GM12878 (cell line): Measurements from ENCODE around the gene RPL31. TPM values are rescaled to one million over a fixed set of nuclear protein-coding genes. Genes with fewer than 3 reads are reported as not detected.
"Not testable (repeated sequence)": the region's sequence is repeated elsewhere in the genome, so short reads cannot be mapped to it uniquely, and the experiment has no call there.

Source experiments
- ATAC-seq: fragments of 200-7000 bp; cut with Tn5 transposase; 3 replicates; pipeline ENCODE4 v1.9.1; 2020; ENCODE audit warnings: mild to moderate bottlenecking, moderate library complexity
- BruUV-seq: library from RNA; stranded (reverse); fragments of 400-500 nt; replicated peaks from 2 replicates; lab custom pipeline; 2021; lab: Mats Ljungman, UMichigan
- CTCF ChIA-PET: fragments of 300-600 bp; sonication (Branson Sonifier 250); formaldehyde crosslinking; extraction: SDS; loops from one replicate; lab custom pipeline; 2021; ENCODE audit warnings: inconsistent platforms; lab: Yijun Ruan, JAX
- POLR2A ChIA-PET: fragments of 350-600 bp; formaldehyde crosslinking; extraction: SDS; loops from one replicate; lab custom pipeline; 2021; ENCODE audit warnings: inconsistent platforms; lab: Charles Lee
- RAD21 ChIA-PET: fragments of 300-600 bp; sonication (Branson Sonifier 250); formaldehyde crosslinking; loops from one replicate; lab custom pipeline; 2023; ENCODE audit warnings: antibody characterized with exemption; ENCODE audit not compliant: unreplicated experiment; lab: Charles Lee
- SMC1A ChIA-PET: fragments of 300-600 bp; sonication (Branson Sonifier 250); formaldehyde crosslinking; loops from one replicate; lab custom pipeline; 2023; ENCODE audit not compliant: unreplicated experiment, uncharacterized antibody; lab: Charles Lee
- DNase-seq: peaks from one replicate; pipeline ENCODE4 v3.0.0-alpha.2; 2011; ENCODE audit warnings: low read depth, low spot score
- FAIRE-seq: peaks from 3 replicates; lab custom pipeline; 2011; peaks lifted over from hg19 to GRCh38; lab: Jason Lieb, UNC
- H2AFZ ChIP-seq: 2 replicates; pipeline ENCODE4 v1.6.0; 2011; ENCODE audit warnings: low read depth, low read length, control low read depth; ENCODE audit not compliant: control insufficient read depth
- H3K27ac ChIP-seq: 2 replicates; pipeline ENCODE4 v1.5.1; 2011; ENCODE audit warnings: control low read depth; ENCODE audit not compliant: control insufficient read depth, insufficient read depth
- H3K27me3 ChIP-seq, 2 experiments: replicated peaks in 1 of 2; 2 replicates each; pipeline versions ENCODE4 v1.6.0 to v1.6.1; 2011; ENCODE audit warnings: low read length in 1 of 2; ENCODE audit not compliant: control insufficient read depth in 2 of 2, insufficient read depth in 2 of 2
- H3K36me3 ChIP-seq, 2 experiments: 2 replicates each; pipeline ENCODE4 v1.5.1; 2011; ENCODE audit warnings: low read length in 1 of 2; ENCODE audit not compliant: control insufficient read depth in 2 of 2, insufficient read depth in 2 of 2
- H3K4me1 ChIP-seq: 2 replicates; pipeline ENCODE4 v1.6.1; 2011; ENCODE audit warnings: mild to moderate bottlenecking, low read length, moderate library complexity, mixed read lengths; ENCODE audit not compliant: control insufficient read depth, insufficient read depth
- H3K4me2 ChIP-seq: 2 replicates; pipeline ENCODE4 v1.6.0; 2011; ENCODE audit warnings: control low read depth; ENCODE audit not compliant: control insufficient read depth, insufficient read depth
- H3K4me3 ChIP-seq: fragments of 200-600 bp; sonication (generic); 2 replicates; pipeline ENCODE4 v1.5.1; 2016
- H3K79me2 ChIP-seq: 2 replicates; pipeline ENCODE4 v1.6.0; 2011; ENCODE audit warnings: low read length; ENCODE audit not compliant: control insufficient read depth, insufficient read depth
- H3K9ac ChIP-seq: 2 replicates; pipeline ENCODE4 v1.8.0; 2011; ENCODE audit warnings: low read length, control low read depth, mixed read lengths; ENCODE audit not compliant: control insufficient read depth, insufficient read depth
- H3K9me3 ChIP-seq: replicated peaks from 3 replicates; pipeline ENCODE4 v1.5.1; 2011; ENCODE audit warnings: mild to moderate bottlenecking, low read length; ENCODE audit not compliant: control insufficient read depth, insufficient read depth
- H4K20me1 ChIP-seq: 2 replicates; pipeline ENCODE4 v1.6.0; 2011; ENCODE audit not compliant: control insufficient read depth, insufficient read depth
- CHD2 ChIP-seq: IDR thresholded peaks from 2 replicates; pipeline ENCODE4 v1.6.1; 2011; ENCODE audit warnings: low read depth, low read length, improper control_type of control experiment, borderline replicate concordance
- CUX1 ChIP-seq: IDR thresholded peaks from 2 replicates; pipeline ENCODE4 v1.6.1; 2012; ENCODE audit warnings: improper control_type of control experiment, low read depth, low read length; ENCODE audit not compliant: insufficient replicate concordance
- EED ChIP-seq: sonication (generic); IDR thresholded peaks from 2 replicates; pipeline ENCODE4 v1.6.1; 2016; ENCODE audit warnings: antibody characterized with exemption, low read depth
- PKNOX1 ChIP-seq: fragments of 450-650 bp; IDR thresholded peaks from 2 replicates; pipeline ENCODE4 v1.6.1; 2016; ENCODE audit warnings: mild to moderate bottlenecking
- RCOR1 ChIP-seq: conservative IDR thresholded peaks from 2 replicates; pipeline ENCODE4 v1.6.1; 2012; ENCODE audit warnings: low read depth, low read length, improper control_type of control experiment
- whole genome bisulfite sequencing: methylation state at CpG from one replicate; pipeline ENCODE4 v1.1.6; 2016; ENCODE audit warnings: low lambda C conversion rate; ENCODE audit not compliant: insufficient replicate concordance, insufficient coverage; ENCODE audit errors: missing lambda C conversion rate; 5-methylcytosine and 5-hydroxymethylcytosine counted together
- in situ Hi-C: fragments of 300-500 bp; cut with MboI; formaldehyde crosslinking; loops from 9 replicates; pipeline ENCODE4 v1.14.3; 2018; ENCODE audit warnings: mixed read lengths
- intact Hi-C: fragments of 100-400 bp; cut with micrococcal nuclease; formaldehyde crosslinking; loops from one replicate; pipeline ENCODE4 v1.14.2; 2022; ENCODE audit not compliant: unreplicated experiment
- polyA plus RNA-seq, 11 experiments: library from polyadenylated mRNA; depleted of rRNA in 4 of 11; unstranded in 6 of 11; stranded (reverse) in 5 of 11; fragments of >200 nt; fragmentation: Nextera tagmentation in 4 of 11; fragmentation: Illumina TruSeq in 1 of 11; extraction: Ambion mirVana in 4 of 11; extraction: Trizol in 1 of 11; gene quantifications; 1 replicate in 1 of 11; 2 replicates in 10 of 11; pipeline versions ENCODE4 v1.2.1 to v1.2.3, GENCODE V29; 2011 to 2016; ENCODE audit warnings: inconsistent platforms in 2 of 11, missing spikeins in 2 of 11, low read depth in 1 of 11
- total RNA-seq, 4 experiments: library from RNA; depleted of rRNA in 3 of 4; stranded (reverse); fragments of >200 nt in 3 of 4; fragmentation: Illumina TruSeq in 1 of 4; extraction: Trizol in 1 of 4; gene quantifications; 2 replicates each; pipeline versions ENCODE4 v1.2.1 to v1.2.3, GENCODE V29; 2013 to 2021
- TF ChIP-seq, protein P1 (sequence below): fragments of 450-650 bp; IDR thresholded peaks from 2 replicates; pipeline ENCODE4 v1.6.1; 2016; ENCODE audit warnings: mild to moderate bottlenecking, moderate library complexity, borderline replicate concordance

Gene RPL31
- total and polyA plus RNA-seq, 10 of the 15 experiments (the other 5 are each of a cell fraction or from before 2014, with no cell fraction given): 1,643 to 8,551 (median 2,208) TPM

DNA sequence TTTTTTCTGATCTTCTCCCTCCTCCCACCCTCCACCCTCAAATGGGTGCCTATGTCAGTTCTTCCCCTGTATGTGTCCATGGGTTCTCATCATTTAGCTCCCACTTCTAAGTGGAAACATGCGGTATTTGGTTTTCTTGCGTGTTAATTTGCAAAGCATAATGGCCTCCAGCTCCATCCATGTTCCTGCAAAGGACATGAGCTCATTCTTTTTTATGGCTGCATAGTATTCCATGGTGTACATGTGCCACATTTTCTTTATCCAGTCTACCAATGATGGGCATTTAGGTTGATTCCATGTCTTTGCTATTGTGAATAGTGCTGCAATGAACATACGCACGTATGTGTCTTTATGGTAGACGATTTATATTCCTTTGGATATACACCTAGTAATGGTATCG is 48.8 kb downstream of the RPL31 start:
- FAIRE-seq, DNase-seq, H3K79me2 ChIP-seq, H3K9ac ChIP-seq, CTCF ChIA-PET, ATAC-seq, H3K4me1 ChIP-seq, H4K20me1 ChIP-seq, H3K27ac ChIP-seq, POLR2A ChIA-PET, H3K27me3 ChIP-seq, in situ Hi-C loops, RAD21 ChIA-PET, H3K9me3 ChIP-seq, H2AFZ ChIP-seq, intact Hi-C loops, H3K4me3 ChIP-seq, H3K36me3 ChIP-seq, BruUV-seq, H3K4me2 ChIP-seq: not testable (repeated sequence)
- WGBS: 95% methylated on average over 6 of the region's 6 CpGs
- SMC1A ChIA-PET: interaction anchor here (1.0 kb wide), 1 partner anchor 102 kb away, joined by 3 read pairs; no protein-coding TSS in a partner anchor

GRCh38 chr2:101052147-101052546 is 50.1 kb downstream of the RPL31 start:
- ChIA-PET CTCF (no interaction called here), SMC1A (interaction anchor here (1.0 kb wide), 1 partner anchor 101 kb away, joined by 3 read pairs; no protein-coding TSS in a partner anchor), RAD21 (no interaction called here), POLR2A (no interaction called here)
- Histone ChIP-seq H3K79me2 (no peaks in the 10 kb centered on the region), H3K4me1 (peaks cover 2% of the 10 kb centered on the region), H4K20me1 (no peaks in the 10 kb centered on the region), H3K36me3 (no peaks in the 10 kb centered on the region; a peak in 1 of 4 replicates), H3K4me2 (no peak overlapping the region), H3K27me3 (no peaks in the 10 kb centered on the region), H3K9me3 (no peaks in the 10 kb centered on the region; the same call in 2 of the 3 replicates), H3K27ac (no peak overlapping the region), H3K4me3 (no peak overlapping the region), H3K9ac (no peak overlapping the region), H2AFZ (no peak overlapping the region)
- in situ Hi-C loops: no loop called here
- ATAC-seq: no peak
- no peak for DNase-seq
- intact Hi-C loops: no loop called here
- no peak for FAIRE-seq
- no TSS peak for BruUV-seq
- 50% methylated on average over 4 of the region's 5 CpGs for WGBS
- TF ChIP-seq CHD2 (no peak), RCOR1 (no peak), PKNOX1 (no peak), EED (no peak), CUX1 (no peak)
- TF ChIP-seq, protein P1, sequence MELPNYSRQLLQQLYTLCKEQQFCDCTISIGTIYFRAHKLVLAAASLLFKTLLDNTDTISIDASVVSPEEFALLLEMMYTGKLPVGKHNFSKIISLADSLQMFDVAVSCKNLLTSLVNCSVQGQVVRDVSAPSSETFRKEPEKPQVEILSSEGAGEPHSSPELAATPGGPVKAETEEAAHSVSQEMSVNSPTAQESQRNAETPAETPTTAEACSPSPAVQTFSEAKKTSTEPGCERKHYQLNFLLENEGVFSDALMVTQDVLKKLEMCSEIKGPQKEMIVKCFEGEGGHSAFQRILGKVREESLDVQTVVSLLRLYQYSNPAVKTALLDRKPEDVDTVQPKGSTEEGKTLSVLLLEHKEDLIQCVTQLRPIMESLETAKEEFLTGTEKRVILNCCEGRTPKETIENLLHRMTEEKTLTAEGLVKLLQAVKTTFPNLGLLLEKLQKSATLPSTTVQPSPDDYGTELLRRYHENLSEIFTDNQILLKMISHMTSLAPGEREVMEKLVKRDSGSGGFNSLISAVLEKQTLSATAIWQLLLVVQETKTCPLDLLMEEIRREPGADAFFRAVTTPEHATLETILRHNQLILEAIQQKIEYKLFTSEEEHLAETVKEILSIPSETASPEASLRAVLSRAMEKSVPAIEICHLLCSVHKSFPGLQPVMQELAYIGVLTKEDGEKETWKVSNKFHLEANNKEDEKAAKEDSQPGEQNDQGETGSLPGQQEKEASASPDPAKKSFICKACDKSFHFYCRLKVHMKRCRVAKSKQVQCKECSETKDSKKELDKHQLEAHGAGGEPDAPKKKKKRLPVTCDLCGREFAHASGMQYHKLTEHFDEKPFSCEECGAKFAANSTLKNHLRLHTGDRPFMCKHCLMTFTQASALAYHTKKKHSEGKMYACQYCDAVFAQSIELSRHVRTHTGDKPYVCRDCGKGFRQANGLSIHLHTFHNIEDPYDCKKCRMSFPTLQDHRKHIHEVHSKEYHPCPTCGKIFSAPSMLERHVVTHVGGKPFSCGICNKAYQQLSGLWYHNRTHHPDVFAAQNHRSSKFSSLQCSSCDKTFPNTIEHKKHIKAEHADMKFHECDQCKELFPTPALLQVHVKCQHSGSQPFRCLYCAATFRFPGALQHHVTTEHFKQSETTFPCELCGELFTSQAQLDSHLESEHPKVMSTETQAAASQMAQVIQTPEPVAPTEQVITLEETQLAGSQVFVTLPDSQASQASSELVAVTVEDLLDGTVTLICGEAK: no peak
